ENCODE measurements around the gene DPP6.

GRCh38 chr7:154198481-154198880, 146.3 kb downstream of the DPP6 start:
- TF ChIP-seq ATF3 (CRISPR knock-in tag; conservative IDR thresholded peaks at IDR 0.05) = no peak
- no peak for TF ChIP-seq CTCF (IDR thresholded peaks at IDR 0.05)
- no peak for TF ChIP-seq FOXP4 (CRISPR knock-in tag; IDR thresholded peaks at IDR 0.05)
- no peak for TF ChIP-seq ZNF425 (CRISPR knock-in tag; conservative IDR thresholded peaks at IDR 0.05)
